HUES64 (cell line): ENCODE measurements around the gene ZSWIM3.
A peak's percentile ranks its signal among the peaks of the same experiment; 100 is the strongest.

Experiments used
- H3K27ac ChIP-seq: 2 replicates; pipeline ENCODE4 v1.7.0; 2013; ENCODE audit warnings: low read depth, low read length, inconsistent platforms
- H3K27me3 ChIP-seq: 2 replicates; pipeline ENCODE4 v1.6.1; 2013; ENCODE audit warnings: mild to moderate bottlenecking, low read length; ENCODE audit not compliant: insufficient read depth
- H3K36me3 ChIP-seq: 2 replicates; pipeline ENCODE4 v1.6.1; 2013; ENCODE audit warnings: mild to moderate bottlenecking, low read length; ENCODE audit not compliant: insufficient read depth
- H3K4me1 ChIP-seq: 2 replicates; pipeline ENCODE4 v1.6.1; 2013; ENCODE audit warnings: mild to moderate bottlenecking, low read length, moderate library complexity; ENCODE audit not compliant: insufficient read depth
- H3K4me3 ChIP-seq: 2 replicates; pipeline ENCODE4 v1.5.1; 2013; ENCODE audit warnings: mild to moderate bottlenecking, low read length, moderate library complexity
- H3K9ac ChIP-seq: 2 replicates; pipeline ENCODE4 v1.6.1; 2013; ENCODE audit warnings: mild to moderate bottlenecking, low read depth, low read length
- H3K9me3 ChIP-seq: 2 replicates; pipeline ENCODE4 v1.6.1; 2013; ENCODE audit warnings: low read depth, low read length; ENCODE audit not compliant: insufficient read depth
- WGBS: fragments of 150-250, 120-280 bp; methylation state at CpG from one replicate; pipeline ENCODE4 v1.1.7; 2013; ENCODE audit warnings: missing lambda C conversion rate; 5-methylcytosine and 5-hydroxymethylcytosine counted together

ZSWIM3 gene

GRCh38 chr20:45905505-45906079 is 48.2 kb downstream of the ZSWIM3 start:
- no peaks in the 10 kb centered on the region for H3K27me3 ChIP-seq
- peaks cover 83% of the 10 kb centered on the region for H3K36me3 ChIP-seq
- H3K27ac ChIP-seq: no peak overlapping the region
- no peaks in the 10 kb centered on the region for H3K4me1 ChIP-seq
- 87% methylated on average over 8 of the region's 8 CpGs for WGBS
- no peak overlapping the region for H3K4me3 ChIP-seq
- no peaks in the 10 kb centered on the region for H3K9me3 ChIP-seq
- no peak overlapping the region for H3K9ac ChIP-seq

- 96% methylated on average over 17 of the region's 17 CpGs for WGBS
- Histone ChIP-seq H3K4me3 (no peak overlapping the region), H3K9ac (no peak overlapping the region), H3K36me3 (peaks cover 67% of the 10 kb centered on the region), H3K27me3 (no peaks in the 10 kb centered on the region), H3K4me1 (peaks cover 2% of the 10 kb centered on the region; the same call in 1 of the 2 replicates), H3K9me3 (no peaks in the 10 kb centered on the region), H3K27ac (no peak overlapping the region)
These were observed 50.0 kb downstream of the ZSWIM3 start for GRCh38 chr20:45907219-45907948.

- no peaks in the 10 kb centered on the region for H3K27me3 ChIP-seq
- H3K4me3 ChIP-seq: no peak overlapping the region
- 90% methylated on average over 2 of the region's 2 CpGs for WGBS
- no peaks in the 10 kb centered on the region for H3K9me3 ChIP-seq
- peaks cover 4% of the 10 kb centered on the region; the same call in 1 of the 2 replicates for H3K4me1 ChIP-seq
- H3K9ac ChIP-seq: no peak overlapping the region
- peaks cover 61% of the 10 kb centered on the region for H3K36me3 ChIP-seq
- H3K27ac ChIP-seq: no peak overlapping the region
These were observed 50.7 kb downstream of the ZSWIM3 start for GRCh38 chr20:45908084-45908483.

- no peaks in the 10 kb centered on the region for H3K27me3 ChIP-seq
- H3K9ac ChIP-seq: no peak overlapping the region
- no peak overlapping the region for H3K27ac ChIP-seq
- no peak overlapping the region for H3K4me3 ChIP-seq
- peaks cover 48% of the 10 kb centered on the region for H3K36me3 ChIP-seq
- H3K9me3 ChIP-seq: no peaks in the 10 kb centered on the region
- H3K4me1 ChIP-seq: peaks cover 4% of the 10 kb centered on the region; the same call in 1 of the 2 replicates
- 96% methylated on average over 12 of the region's 12 CpGs for WGBS
These were observed 52.0 kb downstream of the ZSWIM3 start for GRCh38 chr20:45909336-45909808.

- H3K9me3 ChIP-seq: no peaks in the 10 kb centered on the region
- peak overlapping the region; percentile 31 for H3K4me3 ChIP-seq
- H3K27ac ChIP-seq: no peak overlapping the region
- peaks cover 4% of the 10 kb centered on the region; the same call in 1 of the 2 replicates for H3K4me1 ChIP-seq
- WGBS: 90% methylated on average over 21 of the region's 22 CpGs
- H3K36me3 ChIP-seq: peaks cover 42% of the 10 kb centered on the region
- no peaks in the 10 kb centered on the region for H3K27me3 ChIP-seq
- H3K9ac ChIP-seq: no peak overlapping the region
These were observed 52.6 kb downstream of the ZSWIM3 start for GRCh38 chr20:45909817-45910669.

GRCh38 chr20:45910670-45911485 is 53.5 kb downstream of the ZSWIM3 start:
- Histone ChIP-seq H3K27me3 (no peaks in the 10 kb centered on the region), H3K36me3 (peaks cover 33% of the 10 kb centered on the region), H3K9ac (peak overlapping the region; percentile 78), H3K27ac (peak overlapping the region; percentile 68), H3K9me3 (no peaks in the 10 kb centered on the region), H3K4me3 (peak overlapping the region; percentile 74), H3K4me1 (peaks cover 4% of the 10 kb centered on the region; the same call in 1 of the 2 replicates)
- 2% methylated on average over 43 of the region's 43 CpGs for WGBS

GRCh38 chr20:45911486-45912343 is 54.3 kb downstream of the ZSWIM3 start, which contains the start of gene PLTP:
Gene PLTP, minus strand, starts transcription at chr20:45912155. Its CDS starts 703 bp downstream, at chr20:45911452.
- Histone ChIP-seq H3K4me3 (peak within 1 kb of the TSS; percentile 74), H3K9ac (peak within 1 kb of the TSS; percentile 78), H3K36me3 (peaks cover 27% of the 10 kb centered on the region), H3K27me3 (no peaks in the 10 kb centered on the region), H3K9me3 (no peaks in the 10 kb centered on the region), H3K27ac (peak within 1 kb of the TSS; percentile 68), H3K4me1 (peaks cover 4% of the 10 kb centered on the region; the same call in 1 of the 2 replicates)
- WGBS: under 1% methylated on average over 53 of the region's 58 CpGs

- Histone ChIP-seq H3K9me3 (no peaks in the 10 kb centered on the region), H3K4me3 (peak overlapping the region; percentile 74), H3K27me3 (no peaks in the 10 kb centered on the region), H3K4me1 (peaks cover 4% of the 10 kb centered on the region; the same call in 1 of the 2 replicates), H3K27ac (no peak overlapping the region), H3K36me3 (peaks cover 22% of the 10 kb centered on the region), H3K9ac (peak overlapping the region; percentile 78; the same call in 1 of the 2 replicates)
- 31% methylated on average over 4 of the region's 4 CpGs for WGBS
These were observed 54.9 kb downstream of the ZSWIM3 start for GRCh38 chr20:45912344-45912682.

- Histone ChIP-seq H3K4me1 (peaks cover 4% of the 10 kb centered on the region; the same call in 1 of the 2 replicates), H3K4me3 (no peak overlapping the region), H3K9ac (no peak overlapping the region), H3K27me3 (no peaks in the 10 kb centered on the region), H3K9me3 (no peaks in the 10 kb centered on the region), H3K27ac (no peak overlapping the region), H3K36me3 (peaks cover 14% of the 10 kb centered on the region)
- WGBS: 93% methylated on average over 4 of the region's 5 CpGs
These were observed 55.7 kb downstream of the ZSWIM3 start for GRCh38 chr20:45913116-45913515.

- no peaks in the 10 kb centered on the region for H3K4me1 ChIP-seq
- no peaks in the 10 kb centered on the region for H3K27me3 ChIP-seq
- no peak overlapping the region for H3K9ac ChIP-seq
- whole genome bisulfite sequencing: 92% methylated on average over 5 of the region's 5 CpGs
- H3K4me3 ChIP-seq: no peak overlapping the region
- H3K36me3 ChIP-seq: no peaks in the 10 kb centered on the region
- no peak overlapping the region for H3K27ac ChIP-seq
- H3K9me3 ChIP-seq: no peaks in the 10 kb centered on the region
These were observed 60.4 kb downstream of the ZSWIM3 start for GRCh38 chr20:45917790-45918141.
